OCI-LY7 (cell line): ENCODE results near the gene TUBB1.

Experiments used
- CTCF ChIP-seq: fragments of 200-600 bp; sonication (generic); conservative IDR thresholded peaks from 2 replicates; pipeline ENCODE4 v1.5.1; 2014; ENCODE audit warnings: mild to moderate bottlenecking, antibody characterized with exemption, low read length, moderate library complexity, mixed read lengths
- EZH2phosphoT487 ChIP-seq: fragments of 200-600 bp; sonication (generic); IDR thresholded peaks from 2 replicates; pipeline ENCODE4 v1.6.1; 2018; ENCODE audit warnings: low read depth, borderline replicate concordance, mild to moderate bottlenecking, mixed run types, antibody characterized with exemption, low read length, moderate library complexity, mixed read lengths

GRCh38 chr20:59017493-59018231 is 1.6 kb upstream of the TUBB1 start:
- TF ChIP-seq CTCF (no peak), EZH2phosphoT487 (no peak)
